CD4-positive, alpha-beta T cell treated with Interleukin-21 for 1 hour (primary cell): ENCODE measurements around the gene LRRC74A.
A peak's percentile ranks its signal among the peaks of the same experiment; 100 is the strongest.

Experiments used
- DNase-seq: peaks from one replicate; pipeline ENCODE4 v3.0.0-alpha.2; 2020

LRRC74A gene

DNA sequence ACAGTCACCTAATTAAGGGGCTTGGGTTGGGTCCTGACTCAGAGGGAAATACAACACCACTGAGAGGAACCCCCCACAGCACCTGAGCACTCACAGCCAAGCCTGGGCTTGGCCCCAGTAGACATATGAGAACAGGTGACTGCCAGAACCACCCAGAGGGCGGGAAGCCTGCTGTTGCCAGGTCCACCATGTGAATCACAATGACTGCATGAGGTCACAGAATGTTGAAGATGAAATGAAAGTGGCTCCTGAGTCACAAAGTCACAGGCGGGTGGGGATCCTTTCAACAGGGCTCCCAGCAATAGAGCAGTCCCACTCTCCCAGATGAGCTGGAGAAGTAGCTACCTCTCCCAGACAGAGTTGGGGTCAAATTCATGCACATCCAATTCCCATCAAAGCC lies at the start of gene LRRC74A:
LRRC74A (plus strand) TSS at position 287 of the 400 bp plus-strand sequence. CDS start 290 bp downstream, outside the sequence.
- DNase-seq = no peak

DNA sequence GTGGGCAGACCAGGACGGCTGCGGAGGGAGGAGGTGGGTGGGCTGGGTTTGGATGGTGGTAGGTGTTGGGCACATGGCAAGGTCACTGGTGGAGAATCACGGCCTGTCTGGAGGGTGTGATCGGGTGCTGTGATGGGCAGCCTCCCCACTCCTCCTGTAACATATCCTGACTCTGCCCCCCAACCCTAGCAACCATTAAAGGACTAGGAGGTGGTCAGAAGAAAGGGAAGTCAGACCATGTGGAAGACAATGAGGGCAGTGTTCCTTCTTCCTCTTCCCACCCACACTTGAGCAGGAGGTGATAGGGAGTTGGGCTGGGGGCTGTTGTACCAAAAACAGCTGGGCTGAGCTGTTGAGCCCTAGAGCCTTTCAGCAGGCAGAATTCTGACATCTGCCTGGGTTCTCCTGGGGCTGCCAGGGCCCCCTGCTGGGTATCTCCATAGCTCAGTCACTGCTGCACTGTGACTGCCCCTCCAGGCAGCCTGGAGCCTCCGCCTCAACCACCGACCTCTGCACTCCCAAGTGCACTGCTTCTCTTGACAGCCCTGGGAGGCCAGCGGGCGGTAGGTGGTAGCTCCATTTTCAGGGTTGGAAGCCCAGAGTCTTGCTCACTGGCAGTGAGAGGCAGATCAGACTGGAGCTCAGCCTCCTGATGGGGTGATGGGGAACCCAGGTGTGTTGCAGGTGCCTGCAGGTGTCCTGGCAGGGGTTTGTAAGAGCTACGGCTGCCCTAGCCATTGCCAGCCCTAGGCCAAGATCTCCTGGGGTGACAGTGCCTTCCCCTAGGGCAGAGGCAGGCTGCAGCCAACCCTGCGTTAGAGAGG lies 49.6 kb upstream of the LRRC74A start:
- no peak for DNase-seq

DNA sequence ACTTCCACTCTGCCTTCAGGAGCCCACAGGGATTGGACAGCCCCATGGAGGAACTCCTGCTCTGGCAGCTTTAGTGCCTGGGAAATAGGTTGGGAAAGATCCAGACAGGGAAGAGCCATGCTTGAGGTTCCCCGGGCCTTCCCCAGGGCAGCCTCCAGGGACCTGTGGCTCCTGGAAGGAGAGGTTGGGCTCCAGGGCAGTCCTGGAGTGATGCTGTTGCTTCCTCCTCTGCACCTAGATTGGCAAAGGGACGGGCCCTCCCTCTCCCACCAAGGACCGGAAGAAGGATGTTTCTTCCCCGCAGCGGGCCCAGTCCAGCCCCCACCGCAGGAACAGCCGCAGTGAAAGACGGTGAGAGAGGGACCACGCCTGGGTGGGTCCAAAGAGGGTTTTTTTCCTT lies 48.5 kb upstream of the LRRC74A start:
- DNase-seq = no peak

- DNase-seq = no peak
These were observed 47.5 kb upstream of the LRRC74A start for GRCh38 chr14:76778546-76779215.

DNA sequence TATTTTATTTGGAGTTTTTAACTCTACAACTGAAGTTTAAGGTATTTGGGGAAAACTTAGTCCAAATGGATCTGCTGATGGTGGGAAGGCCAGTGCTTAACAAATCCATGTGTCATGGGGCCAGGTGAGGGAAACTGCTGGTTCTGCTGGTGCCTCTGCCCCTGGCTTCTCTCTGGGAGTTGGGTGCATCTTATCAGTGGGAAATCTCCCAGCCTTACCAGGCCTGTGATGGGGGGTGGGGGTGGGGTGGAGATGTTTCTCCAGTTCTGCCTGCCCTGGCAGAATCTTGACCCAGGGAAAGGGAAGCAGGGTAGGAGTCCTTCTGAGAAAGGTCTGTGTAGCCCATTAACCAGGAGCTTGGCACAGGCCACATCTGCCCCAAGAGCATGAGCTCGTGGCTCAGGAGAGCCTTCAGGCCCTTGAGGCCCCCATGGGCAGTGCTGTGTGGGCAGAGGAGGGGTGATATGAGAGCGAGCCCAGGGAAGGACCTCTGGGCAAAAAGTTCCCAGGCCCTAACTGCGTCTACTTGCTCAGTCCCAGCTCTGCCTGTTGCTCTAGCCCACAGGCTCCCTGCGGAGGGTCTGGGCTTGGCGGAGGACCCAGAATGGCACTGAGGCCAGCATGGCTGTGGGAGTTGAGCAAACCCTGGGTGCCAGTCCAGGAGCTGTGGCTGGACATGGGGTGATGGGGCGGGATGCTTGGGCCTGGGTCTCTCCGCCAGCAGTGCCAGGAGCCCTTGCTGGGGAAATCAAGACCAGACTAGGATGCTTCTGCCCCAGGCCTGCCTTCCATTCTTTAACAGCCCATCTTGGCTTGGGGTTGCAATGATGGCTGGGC lies 46.8 kb upstream of the LRRC74A start:
- DNase-seq = no peak

GRCh38 chr14:76780058-76780345 lies 46.2 kb upstream of the LRRC74A start:
- no peak for DNase-seq

DNA sequence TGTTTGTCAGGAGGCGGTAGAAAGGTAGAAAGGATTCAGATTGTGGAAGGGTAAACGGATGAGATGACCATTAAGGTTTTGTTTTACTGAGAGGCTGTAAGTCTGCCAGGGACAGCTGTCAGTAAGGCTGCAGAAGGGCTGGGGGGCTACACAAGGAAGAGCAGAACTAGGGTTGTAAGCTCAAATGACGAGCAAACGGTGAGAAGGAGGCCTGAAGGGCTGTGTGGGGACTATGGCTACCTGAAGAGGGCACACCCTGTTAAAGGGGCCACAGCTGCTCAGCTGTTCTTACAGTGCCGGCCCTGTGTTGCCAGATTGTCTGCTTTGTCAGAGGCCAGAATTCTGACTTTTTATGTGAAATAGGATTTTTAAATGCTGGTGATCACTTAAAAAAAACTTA lies 45.8 kb upstream of the LRRC74A start:
- no peak for DNase-seq

DNA sequence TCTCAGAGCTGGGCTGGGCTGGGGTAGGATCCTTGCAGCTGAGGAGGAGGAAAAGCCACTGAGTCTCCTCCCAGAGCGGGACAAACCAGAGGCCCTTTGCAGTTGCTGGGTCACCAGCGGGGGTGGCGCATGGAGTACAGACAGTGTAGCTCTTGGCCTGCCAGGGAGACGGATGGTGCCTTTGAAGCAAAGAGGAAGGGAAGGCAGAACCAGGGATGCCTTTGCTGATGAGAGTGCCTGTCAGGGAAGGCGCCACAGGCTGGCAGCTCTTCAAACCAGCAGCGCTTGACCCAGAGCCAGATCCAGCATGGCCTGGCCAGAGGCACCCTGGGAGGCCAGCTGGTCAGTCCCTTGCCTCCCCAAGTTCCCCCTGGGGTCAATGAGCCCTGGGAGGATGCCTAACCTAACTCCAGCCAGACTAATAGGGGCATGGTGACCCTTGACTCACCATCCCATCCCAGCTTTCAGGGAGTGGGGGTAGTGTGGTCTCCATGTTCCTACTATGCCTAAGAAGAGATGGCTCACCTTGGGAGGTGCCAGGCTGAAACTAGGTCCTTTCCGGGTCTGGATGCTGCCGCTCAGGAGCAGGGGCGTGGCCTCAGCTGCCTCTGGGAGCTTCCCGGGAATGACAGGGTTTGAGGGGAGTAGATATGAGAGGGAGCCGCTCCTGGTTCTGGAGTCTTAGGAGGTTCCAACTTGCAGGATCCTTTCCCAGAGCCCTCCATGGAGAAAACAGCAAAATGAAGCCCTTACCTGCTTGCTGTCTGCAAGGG lies 45.1 kb upstream of the LRRC74A start:
- no peak for DNase-seq

GRCh38 chr14:76781648-76782051 lies 44.6 kb upstream of the LRRC74A start:
- no peak for DNase-seq

- DNase-seq = no peak
These were observed 43.9 kb upstream of the LRRC74A start for GRCh38 chr14:76782115-76782884.

GRCh38 chr14:76782885-76783566 lies 43.2 kb upstream of the LRRC74A start:
- DNase-seq = no peak

DNA sequence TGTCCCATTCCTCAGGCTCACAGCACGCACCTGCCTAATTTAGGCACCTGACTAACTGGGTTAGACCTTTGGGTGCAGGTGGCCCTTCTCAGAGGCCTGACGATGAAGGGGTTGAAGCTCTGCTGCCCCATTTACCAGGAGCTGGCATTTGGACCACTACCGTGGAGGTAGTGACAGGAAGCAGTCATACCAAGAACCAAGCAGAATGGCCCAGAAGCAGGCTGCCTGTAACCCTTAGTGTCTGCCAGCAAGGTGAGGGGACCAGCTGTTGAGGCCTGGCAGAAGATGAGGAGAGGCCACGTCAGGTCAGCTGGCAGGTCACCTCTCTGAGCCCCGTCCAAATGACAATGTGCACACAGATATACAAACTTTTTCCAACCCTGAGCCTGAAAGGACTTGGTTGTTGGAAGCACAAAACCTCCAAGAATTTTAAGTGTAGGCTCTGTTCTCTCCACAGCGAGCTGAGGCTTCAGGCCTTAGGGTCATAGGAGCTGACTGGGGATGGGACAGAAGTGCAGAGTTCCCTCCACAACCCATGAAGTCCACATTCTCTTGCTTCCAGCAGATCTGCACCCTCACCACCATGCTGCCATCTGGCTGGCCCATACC lies 41.8 kb upstream of the LRRC74A start:
- no peak for DNase-seq

DNA sequence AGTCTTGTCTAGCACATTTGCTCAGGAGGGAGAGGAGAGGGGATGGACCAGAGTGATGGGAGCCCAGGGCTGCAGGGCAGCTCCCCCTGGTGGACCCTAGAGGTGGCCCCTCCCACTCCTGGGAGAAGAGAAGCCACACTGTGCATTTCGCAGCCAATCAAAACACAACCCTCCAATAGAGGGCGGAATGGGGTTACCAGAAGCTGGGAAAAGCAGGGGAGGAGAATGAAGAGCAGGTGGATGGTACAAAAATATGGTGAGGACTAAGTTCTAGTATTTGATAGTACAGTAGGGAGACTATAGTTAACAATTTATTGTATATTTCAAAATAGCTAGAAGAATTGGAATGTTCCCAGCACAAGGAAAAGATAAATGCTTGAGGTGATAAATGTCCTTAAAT lies 41.3 kb upstream of the LRRC74A start:
- peak; percentile 71 for DNase-seq

- DNase-seq = no peak
These were observed 39.6 kb upstream of the LRRC74A start for GRCh38 chr14:76786601-76787000.

DNA sequence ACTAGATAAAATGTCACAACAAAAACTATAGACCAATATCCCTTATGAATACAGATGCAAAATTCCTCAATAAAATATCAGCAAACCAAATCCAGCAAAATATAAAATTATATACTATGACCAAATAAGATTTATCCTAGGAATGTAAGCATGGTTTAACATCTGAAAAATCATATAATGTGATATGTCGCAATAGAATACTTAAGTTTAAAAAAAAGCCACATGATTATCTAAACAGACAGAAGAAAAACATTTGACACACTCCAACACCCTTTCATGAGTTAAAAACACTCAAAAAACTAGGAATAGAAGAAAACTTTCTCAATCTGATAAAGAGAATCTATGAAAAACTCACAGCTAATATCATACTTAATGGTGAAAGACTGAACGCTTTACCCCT lies 33.8 kb upstream of the LRRC74A start:
- no peak for DNase-seq

DNA sequence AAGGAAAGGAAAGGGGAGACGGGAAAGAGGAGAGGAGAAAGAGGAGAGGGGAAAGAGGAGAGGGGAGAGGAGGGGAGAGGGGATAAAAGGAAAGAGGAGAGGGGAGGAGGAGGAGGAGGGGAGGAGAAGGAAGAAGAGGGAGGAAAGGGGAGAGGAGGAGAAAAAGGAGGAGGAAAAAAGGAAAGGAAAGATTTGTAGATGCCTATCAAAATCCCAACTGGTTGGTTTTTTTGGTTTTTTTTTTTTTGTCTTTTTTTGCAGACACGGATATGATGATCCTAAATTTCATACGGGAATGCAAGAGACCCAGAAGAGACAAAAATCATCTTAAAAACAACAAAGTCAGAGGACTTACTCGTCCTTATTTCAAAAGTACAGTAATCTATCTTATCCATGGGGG lies 32.9 kb upstream of the LRRC74A start:
- DNase-seq = no peak

GRCh38 chr14:76793956-76794355 lies 32.3 kb upstream of the LRRC74A start:
- DNase-seq = no peak

DNA sequence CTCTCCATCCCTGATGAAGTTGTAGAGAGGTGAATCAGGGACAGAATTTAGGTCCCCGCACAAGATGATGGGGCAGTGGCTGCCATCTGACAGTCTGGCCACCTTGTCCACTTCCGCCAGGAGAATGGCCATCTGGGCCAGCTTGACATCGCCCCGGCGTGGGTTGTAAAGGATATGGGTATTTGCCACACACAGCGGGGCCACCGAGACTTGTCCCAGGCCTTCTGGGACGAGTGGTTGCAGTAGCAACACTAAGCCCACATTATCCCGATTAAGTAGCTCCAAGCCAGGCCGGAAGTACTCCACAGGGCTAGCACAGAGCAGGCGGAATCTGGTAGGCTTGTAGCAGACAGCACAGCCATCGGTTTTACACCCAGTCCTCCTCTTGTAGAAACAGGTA lies 19.8 kb upstream of the LRRC74A start:
- DNase-seq = no peak

GRCh38 chr14:76808011-76808410 lies 18.2 kb upstream of the LRRC74A start:
- DNase-seq = no peak

DNA sequence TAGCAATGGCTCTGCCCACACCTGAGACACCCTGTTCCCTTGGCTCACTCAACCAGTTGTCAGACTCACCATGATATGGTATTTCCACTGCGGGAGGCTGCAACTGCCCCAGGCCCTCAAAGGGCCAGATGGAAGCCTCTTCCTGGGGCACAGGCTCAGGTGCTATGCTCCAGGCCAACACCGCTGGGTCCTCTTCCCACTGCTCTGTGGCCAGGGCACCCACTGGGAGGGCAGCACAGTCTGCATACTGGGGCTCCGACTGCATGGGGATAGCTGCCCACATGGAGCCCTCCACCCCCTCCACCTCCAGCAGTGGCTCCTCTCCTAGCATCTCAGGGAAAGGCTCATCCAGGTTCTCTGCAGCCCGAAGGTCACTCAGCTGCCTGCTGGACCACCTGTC lies 17.2 kb upstream of the LRRC74A start:
- no peak for DNase-seq

- DNase-seq = no peak
These were observed 15.7 kb upstream of the LRRC74A start for GRCh38 chr14:76810525-76810924.
